Measurements from ENCODE around the gene IL12RB2.
A peak's percentile ranks its signal among the peaks of the same experiment; 100 is the strongest.

The IL12RB2 gene

GRCh38 chr1:67324068-67324467, 16.4 kb downstream of the IL12RB2 start:
- Histone ChIP-seq H2AFZ (ENCODE audit: insufficient read depth, low read length, poor library complexity) (no peak overlapping the region), H3K79me1 (ENCODE audit: low read length) (no peaks in the 10 kb centered on the region), H3K4me3 (ENCODE audit: low read depth, low read length) (no peak overlapping the region), H2BK5ac (ENCODE audit: low read depth, low read length, poor library complexity) (no peak overlapping the region), H2AK5ac (ENCODE audit: low read length) (no peak overlapping the region), H3K23ac (ENCODE audit: low read length) (no peak overlapping the region), H3K36me3 (ENCODE audit: control insufficient read depth in 1 of 2, insufficient read depth in 2 of 2, low read length in 2 of 2) (no peaks in the 10 kb centered on the region), H3K9me3 (ENCODE audit: insufficient read depth, low read depth, low read length) (no peaks in the 10 kb centered on the region), H3K9ac (ENCODE audit: low read length) (no peak overlapping the region), H3K4me1 (ENCODE audit: control insufficient read depth in 1 of 2, insufficient read depth in 2 of 2, low read length in 2 of 2) (no peaks in the 10 kb centered on the region), H3K14ac (ENCODE audit: low read length) (no peak overlapping the region), H3K27ac (ENCODE audit: low read depth, low read length) (no peak overlapping the region), H4K8ac (ENCODE audit: low read depth, low read length) (no peak overlapping the region), H3K18ac (ENCODE audit: low read length) (no peak overlapping the region), H3K27me3 (ENCODE audit: insufficient read depth, low read length) (no peaks in the 10 kb centered on the region), H2BK120ac (ENCODE audit: insufficient read depth, low read length, poor library complexity) (no peak overlapping the region), H2BK12ac (ENCODE audit: low read length) (no peak overlapping the region), H3K4me2 (ENCODE audit: low read length) (no peak overlapping the region), H4K91ac (ENCODE audit: low read depth, low read length) (no peak overlapping the region), H3K79me2 (ENCODE audit: control insufficient read depth, insufficient read depth, low read length, poor library complexity) (no peaks in the 10 kb centered on the region), H3K4ac (ENCODE audit: low read depth, low read length) (no peak overlapping the region), H4K12ac (ENCODE audit: low read depth, low read length) (no peak overlapping the region)
- peak; percentile 33 to 67 for DNase-seq
- WGBS (ENCODE audit: extremely low coverage, insufficient coverage, insufficient read length): no CpG with 5 or more reads among the region's 8 CpGs

- Histone ChIP-seq H2AK5ac (ENCODE audit: low read length) (no peak overlapping the region), H3K9ac (ENCODE audit: low read length) (no peak overlapping the region), H3K79me2 (ENCODE audit: control insufficient read depth, insufficient read depth, low read length, poor library complexity) (no peaks in the 10 kb centered on the region), H3K4me1 (ENCODE audit: control insufficient read depth in 1 of 2, insufficient read depth in 2 of 2, low read length in 2 of 2) (no peaks in the 10 kb centered on the region), H4K12ac (ENCODE audit: low read depth, low read length) (no peak overlapping the region), H3K9me3 (ENCODE audit: insufficient read depth, low read depth, low read length) (no peaks in the 10 kb centered on the region), H4K8ac (ENCODE audit: low read depth, low read length) (no peak overlapping the region), H3K23ac (ENCODE audit: low read length) (no peak overlapping the region), H3K18ac (ENCODE audit: low read length) (no peak overlapping the region), H3K27ac (ENCODE audit: low read depth, low read length) (no peak overlapping the region), H2BK12ac (ENCODE audit: low read length) (no peak overlapping the region), H3K4ac (ENCODE audit: low read depth, low read length) (no peak overlapping the region), H2BK120ac (ENCODE audit: insufficient read depth, low read length, poor library complexity) (no peak overlapping the region), H3K4me3 (ENCODE audit: low read depth, low read length) (no peak overlapping the region), H3K36me3 (ENCODE audit: control insufficient read depth in 1 of 2, insufficient read depth in 2 of 2, low read length in 2 of 2) (no peaks in the 10 kb centered on the region), H4K91ac (ENCODE audit: low read depth, low read length) (no peak overlapping the region), H3K79me1 (ENCODE audit: low read length) (no peaks in the 10 kb centered on the region), H3K14ac (ENCODE audit: low read length) (no peak overlapping the region), H2AFZ (ENCODE audit: insufficient read depth, low read length, poor library complexity) (no peak overlapping the region), H2BK5ac (ENCODE audit: low read depth, low read length, poor library complexity) (no peak overlapping the region), H3K4me2 (ENCODE audit: low read length) (no peak overlapping the region), H3K27me3 (ENCODE audit: insufficient read depth, low read length) (no peaks in the 10 kb centered on the region)
- no CpG with 5 or more reads among the region's 3 CpGs for WGBS (ENCODE audit: extremely low coverage, insufficient coverage, insufficient read length)
- DNase-seq: peak in 1 of 2 donors; percentile 70
Observed at GRCh38 chr1:67327864-67328466, 20.3 kb downstream of the IL12RB2 start.

- no peak overlapping the region for H3K9ac ChIP-seq (ENCODE audit: low read length)
- H2BK120ac ChIP-seq (ENCODE audit: insufficient read depth, low read length, poor library complexity): no peak overlapping the region
- H3K4me2 ChIP-seq (ENCODE audit: low read length): no peak overlapping the region
- H3K79me1 ChIP-seq (ENCODE audit: low read length): no peaks in the 10 kb centered on the region
- no peak overlapping the region for H3K18ac ChIP-seq (ENCODE audit: low read length)
- H3K14ac ChIP-seq (ENCODE audit: low read length): no peak overlapping the region
- no peak overlapping the region for H3K27ac ChIP-seq (ENCODE audit: low read depth, low read length)
- no peak for DNase-seq
- no peak overlapping the region for H3K4ac ChIP-seq (ENCODE audit: low read depth, low read length)
- H4K12ac ChIP-seq (ENCODE audit: low read depth, low read length): no peak overlapping the region
- no peak overlapping the region for H3K4me3 ChIP-seq (ENCODE audit: low read depth, low read length)
- H4K91ac ChIP-seq (ENCODE audit: low read depth, low read length): no peak overlapping the region
- no peak overlapping the region for H2BK12ac ChIP-seq (ENCODE audit: low read length)
- H2AK5ac ChIP-seq (ENCODE audit: low read length): no peak overlapping the region
- no peaks in the 10 kb centered on the region for H3K4me1 ChIP-seq (ENCODE audit: control insufficient read depth in 1 of 2, insufficient read depth in 2 of 2, low read length in 2 of 2)
- no CpG with 5 or more reads among the region's 4 CpGs for WGBS (ENCODE audit: extremely low coverage, insufficient coverage, insufficient read length)
- H4K8ac ChIP-seq (ENCODE audit: low read depth, low read length): no peak overlapping the region
- H2AFZ ChIP-seq (ENCODE audit: insufficient read depth, low read length, poor library complexity): no peak overlapping the region
- no peaks in the 10 kb centered on the region for H3K79me2 ChIP-seq (ENCODE audit: control insufficient read depth, insufficient read depth, low read length, poor library complexity)
- no peak overlapping the region for H3K23ac ChIP-seq (ENCODE audit: low read length)
- no peak overlapping the region for H2BK5ac ChIP-seq (ENCODE audit: low read depth, low read length, poor library complexity)
- no peaks in the 10 kb centered on the region for H3K27me3 ChIP-seq (ENCODE audit: insufficient read depth, low read length)
- H3K9me3 ChIP-seq (ENCODE audit: insufficient read depth, low read depth, low read length): peaks cover 2% of the 10 kb centered on the region
- no peaks in the 10 kb centered on the region for H3K36me3 ChIP-seq (ENCODE audit: control insufficient read depth in 1 of 2, insufficient read depth in 2 of 2, low read length in 2 of 2)
Observed at GRCh38 chr1:67332653-67333529, 25.2 kb downstream of the IL12RB2 start.

GRCh38 chr1:67333603-67334002, 25.9 kb downstream of the IL12RB2 start:
- Histone ChIP-seq H3K4ac (ENCODE audit: low read depth, low read length) (no peak overlapping the region), H3K4me2 (ENCODE audit: low read length) (no peak overlapping the region), H2BK120ac (ENCODE audit: insufficient read depth, low read length, poor library complexity) (no peak overlapping the region), H3K4me3 (ENCODE audit: low read depth, low read length) (no peak overlapping the region), H3K27me3 (ENCODE audit: insufficient read depth, low read length) (no peaks in the 10 kb centered on the region), H3K18ac (ENCODE audit: low read length) (no peak overlapping the region), H3K9me3 (ENCODE audit: insufficient read depth, low read depth, low read length) (peaks cover 2% of the 10 kb centered on the region), H2AFZ (ENCODE audit: insufficient read depth, low read length, poor library complexity) (no peak overlapping the region), H3K14ac (ENCODE audit: low read length) (no peak overlapping the region), H4K12ac (ENCODE audit: low read depth, low read length) (no peak overlapping the region), H4K91ac (ENCODE audit: low read depth, low read length) (no peak overlapping the region), H4K8ac (ENCODE audit: low read depth, low read length) (no peak overlapping the region), H3K36me3 (ENCODE audit: control insufficient read depth in 1 of 2, insufficient read depth in 2 of 2, low read length in 2 of 2) (no peaks in the 10 kb centered on the region), H2AK5ac (ENCODE audit: low read length) (no peak overlapping the region), H3K4me1 (ENCODE audit: control insufficient read depth in 1 of 2, insufficient read depth in 2 of 2, low read length in 2 of 2) (no peaks in the 10 kb centered on the region), H3K79me1 (ENCODE audit: low read length) (no peaks in the 10 kb centered on the region), H3K9ac (ENCODE audit: low read length) (no peak overlapping the region), H3K27ac (ENCODE audit: low read depth, low read length) (no peak overlapping the region), H3K23ac (ENCODE audit: low read length) (no peak overlapping the region), H2BK12ac (ENCODE audit: low read length) (no peak overlapping the region), H3K79me2 (ENCODE audit: control insufficient read depth, insufficient read depth, low read length, poor library complexity) (no peaks in the 10 kb centered on the region), H2BK5ac (ENCODE audit: low read depth, low read length, poor library complexity) (no peak overlapping the region)
- no CpG with 5 or more reads among the region's 3 CpGs for WGBS (ENCODE audit: extremely low coverage, insufficient coverage, insufficient read length)
- DNase-seq: no peak
